Keratinocyte (primary cell): Measurements from ENCODE around the gene ARPC5.

ENCODE experiments used
- EZH2 ChIP-seq: IDR thresholded peaks from one replicate; pipeline ENCODE4 v1.6.1; 2012; ENCODE audit warnings: inconsistent platforms, mild to moderate bottlenecking, low read length, moderate library complexity
- TF ChIP-seq, protein P1 (sequence below), 3 experiments: IDR thresholded peaks in 1 of 3; conservative IDR thresholded peaks in 1 of 3; optimal IDR thresholded peaks in 1 of 3; 2 replicates in 2 of 3; 3 replicates in 1 of 3; pipeline versions ENCODE3 to v1.5.1; 2011; ENCODE audit warnings: low read length in 3 of 3, mild to moderate bottlenecking in 3 of 3, moderate library complexity in 2 of 3, control low read depth in 1 of 3, inconsistent platforms in 1 of 3; ENCODE audit not compliant: insufficient read depth in 2 of 3; ENCODE audit errors: extremely low read depth in 1 of 3

- TF ChIP-seq, protein P1, sequence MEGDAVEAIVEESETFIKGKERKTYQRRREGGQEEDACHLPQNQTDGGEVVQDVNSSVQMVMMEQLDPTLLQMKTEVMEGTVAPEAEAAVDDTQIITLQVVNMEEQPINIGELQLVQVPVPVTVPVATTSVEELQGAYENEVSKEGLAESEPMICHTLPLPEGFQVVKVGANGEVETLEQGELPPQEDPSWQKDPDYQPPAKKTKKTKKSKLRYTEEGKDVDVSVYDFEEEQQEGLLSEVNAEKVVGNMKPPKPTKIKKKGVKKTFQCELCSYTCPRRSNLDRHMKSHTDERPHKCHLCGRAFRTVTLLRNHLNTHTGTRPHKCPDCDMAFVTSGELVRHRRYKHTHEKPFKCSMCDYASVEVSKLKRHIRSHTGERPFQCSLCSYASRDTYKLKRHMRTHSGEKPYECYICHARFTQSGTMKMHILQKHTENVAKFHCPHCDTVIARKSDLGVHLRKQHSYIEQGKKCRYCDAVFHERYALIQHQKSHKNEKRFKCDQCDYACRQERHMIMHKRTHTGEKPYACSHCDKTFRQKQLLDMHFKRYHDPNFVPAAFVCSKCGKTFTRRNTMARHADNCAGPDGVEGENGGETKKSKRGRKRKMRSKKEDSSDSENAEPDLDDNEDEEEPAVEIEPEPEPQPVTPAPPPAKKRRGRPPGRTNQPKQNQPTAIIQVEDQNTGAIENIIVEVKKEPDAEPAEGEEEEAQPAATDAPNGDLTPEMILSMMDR (optimal IDR thresholded peaks at IDR 0.05 in 1 of 3, IDR thresholded peaks at IDR 0.05 in 1 of 3, conservative IDR thresholded peaks at IDR 0.05 in 1 of 3; ENCODE audit: extremely low read depth in 1 of 3, insufficient read depth in 2 of 3, low read length in 3 of 3) = no peak
- no peak for TF ChIP-seq EZH2
Observed at GRCh38 chr1:183583466-183583865, 52.1 kb downstream of the ARPC5 start.
